OCI-LY3 (cell line): ENCODE data around the gene FAM13B.

Experiments
- EZH2phosphoT487 ChIP-seq: fragments of 200-600 bp; shearing (Covaris generic); IDR thresholded peaks from 2 replicates; pipeline ENCODE4 v1.6.1; 2018; ENCODE audit warnings: antibody characterized with exemption, mixed run types, low read depth
- TF ChIP-seq, protein P1 (sequence below): fragments of 200-600, 300-600 bp; sonication (generic); IDR thresholded peaks from 2 replicates; pipeline ENCODE4 v1.5.1; 2014; ENCODE audit warnings: antibody characterized with exemption, low read length, low read depth

DNA sequence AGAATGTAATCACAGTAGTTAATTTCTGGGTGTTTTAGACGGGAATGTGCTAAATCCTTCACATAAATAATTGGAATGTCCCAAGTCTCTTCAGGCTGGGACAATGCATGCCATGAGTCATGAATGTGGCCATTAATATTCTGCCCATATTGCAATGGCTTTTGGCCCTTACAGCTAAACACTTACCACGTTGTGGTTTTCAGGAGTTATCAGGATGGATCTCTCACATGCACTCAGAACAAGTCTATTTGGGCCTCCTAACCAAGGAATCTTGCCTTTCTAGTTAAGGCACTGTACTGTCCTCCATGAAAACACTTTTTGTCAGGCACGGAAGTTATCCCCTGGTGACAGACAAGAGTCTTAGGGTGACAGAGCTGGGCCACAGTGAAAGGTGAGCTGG lies 110.9 kb downstream of the FAM13B start:
- TF ChIP-seq, protein P1, sequence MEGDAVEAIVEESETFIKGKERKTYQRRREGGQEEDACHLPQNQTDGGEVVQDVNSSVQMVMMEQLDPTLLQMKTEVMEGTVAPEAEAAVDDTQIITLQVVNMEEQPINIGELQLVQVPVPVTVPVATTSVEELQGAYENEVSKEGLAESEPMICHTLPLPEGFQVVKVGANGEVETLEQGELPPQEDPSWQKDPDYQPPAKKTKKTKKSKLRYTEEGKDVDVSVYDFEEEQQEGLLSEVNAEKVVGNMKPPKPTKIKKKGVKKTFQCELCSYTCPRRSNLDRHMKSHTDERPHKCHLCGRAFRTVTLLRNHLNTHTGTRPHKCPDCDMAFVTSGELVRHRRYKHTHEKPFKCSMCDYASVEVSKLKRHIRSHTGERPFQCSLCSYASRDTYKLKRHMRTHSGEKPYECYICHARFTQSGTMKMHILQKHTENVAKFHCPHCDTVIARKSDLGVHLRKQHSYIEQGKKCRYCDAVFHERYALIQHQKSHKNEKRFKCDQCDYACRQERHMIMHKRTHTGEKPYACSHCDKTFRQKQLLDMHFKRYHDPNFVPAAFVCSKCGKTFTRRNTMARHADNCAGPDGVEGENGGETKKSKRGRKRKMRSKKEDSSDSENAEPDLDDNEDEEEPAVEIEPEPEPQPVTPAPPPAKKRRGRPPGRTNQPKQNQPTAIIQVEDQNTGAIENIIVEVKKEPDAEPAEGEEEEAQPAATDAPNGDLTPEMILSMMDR, result no peak
- no peak for TF ChIP-seq EZH2phosphoT487
